ENCODE measurements around the gene PRDM8. TPM values are rescaled to one million over a fixed set of nuclear protein-coding genes. Genes with fewer than 3 reads are reported as not detected.
"Not testable (repeated sequence)": the region's sequence is repeated elsewhere in the genome, so short reads cannot be mapped to it uniquely, and the experiment has no call there.

The PRDM8 gene
- total RNA-seq, 3 donors from 2014 or later: 1.2 to 7.0 (median 5.9) TPM

GRCh38 chr4:80240976-80241375 is 43.7 kb downstream of the PRDM8 start:
- no peak for TF ChIP-seq POLR2AphosphoS5 (IDR thresholded peaks at IDR 0.05)
- TF ChIP-seq CTCF (IDR thresholded peaks at IDR 0.05): no peak
- no peak for TF ChIP-seq POLR2A (IDR thresholded peaks at IDR 0.05)
- DNase-seq (ENCODE audit: low spot score in 2 of 2): no peak
- H3K4me1 ChIP-seq: no peaks in the 10 kb centered on the region
- no peak overlapping the region for H3K4me3 ChIP-seq
- H3K36me3 ChIP-seq: no peaks in the 10 kb centered on the region
- H3K27ac ChIP-seq: no peak overlapping the region
- intact Hi-C loops (cut with DNase I; ENCODE audit: low total_unique reads): no loop called here
- peaks cover 0 to 9% of the 10 kb centered on the region in 2 donors for H3K27me3 ChIP-seq
- no peaks in the 10 kb centered on the region for H3K9me3 ChIP-seq

GRCh38 chr4:80243274-80244018 is 46.1 kb downstream of the PRDM8 start:
- Histone ChIP-seq H3K4me1 (no peaks in the 10 kb centered on the region), H3K27ac (no peak overlapping the region), H3K9me3 (no peaks in the 10 kb centered on the region), H3K36me3 (no peaks in the 10 kb centered on the region), H3K4me3 (no peak overlapping the region), H3K27me3 (peaks cover 0 to 9% of the 10 kb centered on the region in 2 donors)
- intact Hi-C loops (cut with DNase I; ENCODE audit: low total_unique reads): no loop called here
- TF ChIP-seq CTCF (IDR thresholded peaks at IDR 0.05) (no peak), POLR2AphosphoS5 (IDR thresholded peaks at IDR 0.05) (no peak), POLR2A (IDR thresholded peaks at IDR 0.05) (no peak)
- DNase-seq (ENCODE audit: low spot score in 2 of 2): no peak

GRCh38 chr4:80247484-80247883 is 50.2 kb downstream of the PRDM8 start:
- H3K4me3 ChIP-seq; DNase-seq (ENCODE audit: low spot score in 2 of 2); H3K4me1 ChIP-seq; H3K27ac ChIP-seq; intact Hi-C loops (cut with DNase I; ENCODE audit: low total_unique reads); H3K9me3 ChIP-seq; H3K36me3 ChIP-seq: not testable (repeated sequence)
- peaks cover 0 to 11% of the 10 kb centered on the region in 2 donors for H3K27me3 ChIP-seq

- peaks cover 0 to 5% of the 10 kb centered on the region in 2 donors for H3K27me3 ChIP-seq
- H3K4me3 ChIP-seq: no peak overlapping the region
- TF ChIP-seq POLR2AphosphoS5 (IDR thresholded peaks at IDR 0.05): no peak
- TF ChIP-seq CTCF (IDR thresholded peaks at IDR 0.05): no peak
- no peak for TF ChIP-seq POLR2A (IDR thresholded peaks at IDR 0.05)
- H3K36me3 ChIP-seq: no peaks in the 10 kb centered on the region
- intact Hi-C loops (cut with DNase I; ENCODE audit: low total_unique reads): no loop called here
- no peak overlapping the region for H3K27ac ChIP-seq
- H3K4me1 ChIP-seq: no peaks in the 10 kb centered on the region
- no peak for DNase-seq (ENCODE audit: low spot score in 2 of 2)
- no peaks in the 10 kb centered on the region for H3K9me3 ChIP-seq
These were observed 51.8 kb downstream of the PRDM8 start for GRCh38 chr4:80249144-80249543.

- Histone ChIP-seq H3K9me3 (no peaks in the 10 kb centered on the region), H3K36me3 (no peaks in the 10 kb centered on the region), H3K4me3 (no peak overlapping the region), H3K27ac (no peak overlapping the region), H3K27me3 (peaks cover 0 to 10% of the 10 kb centered on the region in 2 donors), H3K4me1 (no peaks in the 10 kb centered on the region)
- intact Hi-C loops (cut with DNase I; ENCODE audit: low total_unique reads): no loop called here
- no peak for DNase-seq (ENCODE audit: low spot score in 2 of 2)
- TF ChIP-seq POLR2A (IDR thresholded peaks at IDR 0.05): no peak
- TF ChIP-seq POLR2AphosphoS5 (IDR thresholded peaks at IDR 0.05): no peak
- TF ChIP-seq CTCF (IDR thresholded peaks at IDR 0.05): no peak
These were observed 55.1 kb downstream of the PRDM8 start for GRCh38 chr4:80252427-80252826.

All from breast epithelium (tissue), 4 donors.